ENCODE results near the gene CPNE7. TPM values are rescaled to one million over a fixed set of nuclear protein-coding genes. Genes with fewer than 3 reads are reported as not detected.
A peak's percentile ranks its signal among the peaks of the same experiment; 100 is the strongest.

Gene CPNE7
- total RNA-seq, 1 donor from 2014 or later = 21.1 TPM

DNA sequence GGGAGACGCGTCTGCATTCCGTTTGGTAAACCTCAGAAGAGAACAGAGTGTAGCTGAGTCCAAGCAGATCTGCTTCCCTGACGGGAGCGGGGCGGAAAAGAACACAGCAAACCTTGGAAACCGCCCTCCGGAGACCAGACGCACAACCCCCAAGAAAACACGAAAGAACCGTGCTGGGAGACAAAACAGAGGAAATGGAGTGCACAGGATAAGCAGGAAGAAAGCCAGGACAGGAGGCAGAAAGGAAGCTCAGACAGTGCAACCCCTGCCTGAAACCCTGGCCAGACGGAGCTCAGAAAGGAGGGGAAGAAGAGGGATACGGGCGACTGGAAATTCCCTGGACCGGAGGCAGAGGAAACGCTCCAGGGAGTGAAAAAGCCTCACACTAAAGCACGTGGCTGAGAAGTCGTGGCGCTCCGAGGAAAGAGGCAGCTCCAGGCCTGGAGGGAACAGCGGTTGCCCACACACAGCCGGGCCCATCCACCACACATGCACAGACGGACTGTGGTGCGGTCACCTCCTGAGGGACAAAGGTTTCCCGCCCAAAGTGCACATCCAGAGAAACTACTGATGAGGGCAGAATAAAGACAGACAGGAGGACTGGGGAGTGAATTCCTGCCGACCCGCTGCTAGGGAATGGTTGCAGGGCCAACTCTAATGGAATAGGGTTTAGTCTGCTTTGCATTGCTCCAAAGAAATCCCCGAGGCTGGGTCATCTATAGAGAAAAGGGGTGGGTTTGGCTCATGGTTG is 48.1 kb downstream of the CPNE7 start:
- H3K27ac ChIP-seq = no peak overlapping the region
- peaks cover 18% of the 10 kb centered on the region for H3K4me1 ChIP-seq
- TF ChIP-seq EZH2 (IDR thresholded peaks at IDR 0.05) = no peak
- Mint-ChIP-seq H3K9me3 (no peaks in the 10 kb centered on the region), H3K27ac (peak overlapping the region; percentile 82), H3K4me3 (peak overlapping the region; percentile 22), H3K4me1 (peaks cover 39% of the 10 kb centered on the region), H3K27me3 (ENCODE audit: insufficient read depth, low read depth) (peaks cover 8% of the 10 kb centered on the region), H3K36me3 (no peaks in the 10 kb centered on the region)
- no peak overlapping the region for H3K4me2 ChIP-seq
- peaks cover 12% of the 10 kb centered on the region for H3K27me3 ChIP-seq
- H4K20me1 ChIP-seq (ENCODE audit: low read depth) = no peaks in the 10 kb centered on the region
- H3K36me3 ChIP-seq = no peaks in the 10 kb centered on the region
- H3K9me3 ChIP-seq (ENCODE audit: low read depth) = no peaks in the 10 kb centered on the region
- H3K79me2 ChIP-seq (ENCODE audit: low read depth) = no peaks in the 10 kb centered on the region
- no peak overlapping the region for H3K9ac ChIP-seq
- H3F3A ChIP-seq (ENCODE audit: low read depth) = peaks cover 21% of the 10 kb centered on the region
- no peak for DNase-seq (ENCODE audit: low spot score)
- no peak overlapping the region for H3K4me3 ChIP-seq
- H2AFZ ChIP-seq (replicated peaks) = peak overlapping the region; percentile 70

DNA sequence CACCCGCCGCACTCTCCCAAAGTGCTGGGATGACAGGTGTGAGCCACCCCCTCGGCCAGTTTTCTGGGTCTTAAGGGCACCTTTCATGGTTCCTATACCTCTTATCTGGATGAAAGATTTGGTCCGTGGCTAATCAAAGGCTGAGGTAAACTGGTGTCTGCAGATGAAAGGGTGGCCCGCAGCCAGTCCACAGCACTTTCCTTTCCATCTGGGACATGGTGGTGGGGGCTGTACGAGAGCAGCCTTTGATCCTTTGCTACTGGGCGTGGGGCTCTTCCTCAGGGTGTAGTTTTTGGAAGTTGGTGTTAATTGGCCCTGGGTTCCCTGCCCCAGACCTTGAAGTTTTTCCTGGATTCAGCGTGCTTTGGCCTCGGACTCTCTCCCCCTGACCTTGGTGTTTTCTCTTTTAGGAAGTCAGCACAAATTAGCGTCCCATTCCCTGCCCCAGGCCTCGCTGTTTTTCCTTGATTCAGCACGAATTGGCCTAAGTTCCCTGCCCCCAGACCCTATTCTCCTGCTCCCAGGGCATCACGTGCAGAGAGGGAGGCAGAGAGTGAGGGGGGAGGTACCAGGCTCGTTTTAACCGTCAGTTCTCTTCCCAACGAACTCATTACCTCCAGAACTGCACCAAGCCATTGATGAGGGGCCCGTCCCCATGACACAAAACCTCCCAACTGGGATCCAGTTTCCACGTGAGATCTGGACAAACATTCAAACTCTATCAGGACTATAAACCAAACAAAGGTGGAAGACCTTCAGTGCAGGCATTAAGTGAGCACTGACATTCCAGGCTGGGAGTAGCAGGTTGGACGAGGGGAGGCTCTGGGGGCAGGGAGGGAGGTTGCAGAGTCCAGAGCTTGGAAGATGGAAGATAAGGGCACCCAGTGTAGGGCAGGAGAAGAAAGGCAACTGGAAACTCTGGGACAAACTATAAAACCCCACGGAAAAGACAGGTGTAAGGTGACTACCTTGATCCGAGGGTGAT is 49.5 kb downstream of the CPNE7 start:
- H3K27me3 Mint-ChIP-seq (ENCODE audit: insufficient read depth, low read depth) = peaks cover 6% of the 10 kb centered on the region
- no peak for DNase-seq (ENCODE audit: low spot score)
- peaks cover 36% of the 10 kb centered on the region for H3K4me1 Mint-ChIP-seq
- peaks cover 18% of the 10 kb centered on the region for H3F3A ChIP-seq (ENCODE audit: low read depth)
- no peaks in the 10 kb centered on the region for H3K9me3 ChIP-seq (ENCODE audit: low read depth)
- H3K4me2 ChIP-seq = peak overlapping the region; percentile 11
- no peak overlapping the region for H3K27ac ChIP-seq
- H3K9me3 Mint-ChIP-seq = no peaks in the 10 kb centered on the region
- H3K36me3 ChIP-seq = no peaks in the 10 kb centered on the region
- H2AFZ ChIP-seq (replicated peaks) = peak overlapping the region; percentile 77
- H3K79me2 ChIP-seq (ENCODE audit: low read depth) = no peaks in the 10 kb centered on the region
- H3K4me3 Mint-ChIP-seq = no peak overlapping the region
- TF ChIP-seq, protein P1, sequence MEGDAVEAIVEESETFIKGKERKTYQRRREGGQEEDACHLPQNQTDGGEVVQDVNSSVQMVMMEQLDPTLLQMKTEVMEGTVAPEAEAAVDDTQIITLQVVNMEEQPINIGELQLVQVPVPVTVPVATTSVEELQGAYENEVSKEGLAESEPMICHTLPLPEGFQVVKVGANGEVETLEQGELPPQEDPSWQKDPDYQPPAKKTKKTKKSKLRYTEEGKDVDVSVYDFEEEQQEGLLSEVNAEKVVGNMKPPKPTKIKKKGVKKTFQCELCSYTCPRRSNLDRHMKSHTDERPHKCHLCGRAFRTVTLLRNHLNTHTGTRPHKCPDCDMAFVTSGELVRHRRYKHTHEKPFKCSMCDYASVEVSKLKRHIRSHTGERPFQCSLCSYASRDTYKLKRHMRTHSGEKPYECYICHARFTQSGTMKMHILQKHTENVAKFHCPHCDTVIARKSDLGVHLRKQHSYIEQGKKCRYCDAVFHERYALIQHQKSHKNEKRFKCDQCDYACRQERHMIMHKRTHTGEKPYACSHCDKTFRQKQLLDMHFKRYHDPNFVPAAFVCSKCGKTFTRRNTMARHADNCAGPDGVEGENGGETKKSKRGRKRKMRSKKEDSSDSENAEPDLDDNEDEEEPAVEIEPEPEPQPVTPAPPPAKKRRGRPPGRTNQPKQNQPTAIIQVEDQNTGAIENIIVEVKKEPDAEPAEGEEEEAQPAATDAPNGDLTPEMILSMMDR (IDR thresholded peaks at IDR 0.05) = no peak
- no peak for TF ChIP-seq EZH2 (IDR thresholded peaks at IDR 0.05)
- TF ChIP-seq EZH2phosphoT487 (IDR thresholded peaks at IDR 0.05) = no peak
- H4K20me1 ChIP-seq (ENCODE audit: low read depth) = no peaks in the 10 kb centered on the region
- H3K27ac Mint-ChIP-seq = no peak overlapping the region
- H3K9ac ChIP-seq = no peak overlapping the region
- H3K27me3 ChIP-seq = peaks cover 12% of the 10 kb centered on the region
- H3K4me3 ChIP-seq = no peak overlapping the region
- H3K4me1 ChIP-seq = peaks cover 18% of the 10 kb centered on the region
- no peaks in the 10 kb centered on the region for H3K36me3 Mint-ChIP-seq

DNA sequence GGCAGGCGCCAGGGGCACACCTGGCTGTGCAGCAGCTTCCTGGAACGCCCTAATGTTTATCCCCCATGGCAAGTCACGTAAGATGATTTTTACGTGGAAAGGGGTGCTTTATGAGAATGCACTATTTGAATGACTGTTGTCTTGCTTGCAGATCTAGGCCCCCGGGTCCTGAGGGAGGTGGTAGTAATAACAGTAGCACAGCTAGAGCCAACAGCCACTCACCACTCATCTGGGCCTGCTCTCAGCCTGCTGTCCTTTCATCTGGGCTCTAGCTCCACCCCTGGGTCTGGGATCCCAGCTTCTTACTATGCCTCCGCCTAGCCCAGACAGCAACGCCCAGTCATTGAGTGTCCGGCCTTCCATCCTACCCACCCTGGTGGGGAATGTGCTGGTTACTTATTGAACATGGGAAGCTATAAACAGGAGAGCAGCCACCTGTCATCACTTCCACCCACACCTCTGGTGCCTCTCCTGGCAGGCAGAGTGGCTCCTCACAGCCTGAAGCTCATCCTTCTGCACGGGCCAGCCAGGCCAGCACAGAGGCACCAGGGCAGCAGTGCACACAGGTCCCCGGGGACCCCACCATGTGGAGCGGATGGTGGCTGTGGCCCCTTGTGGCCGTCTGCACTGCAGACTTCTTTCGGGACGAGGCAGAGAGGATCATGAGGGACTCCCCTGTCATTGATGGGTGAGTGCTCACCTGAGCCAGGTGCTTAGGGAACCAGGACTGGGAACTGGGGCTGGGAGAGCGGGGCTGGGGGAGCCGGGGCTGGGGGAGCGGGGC is 54.5 kb downstream of the CPNE7 start:
- Histone ChIP-seq H3K27ac (no peak overlapping the region), H3F3A (ENCODE audit: low read depth) (no peaks in the 10 kb centered on the region), H4K20me1 (ENCODE audit: low read depth) (no peaks in the 10 kb centered on the region), H3K4me1 (peaks cover 6% of the 10 kb centered on the region), H3K27me3 (peaks cover 18% of the 10 kb centered on the region), H3K9ac (no peak overlapping the region), H2AFZ (replicated peaks) (no peak overlapping the region), H3K36me3 (no peaks in the 10 kb centered on the region), H3K4me3 (no peak overlapping the region), H3K79me2 (ENCODE audit: low read depth) (no peaks in the 10 kb centered on the region), H3K4me2 (no peak overlapping the region), H3K9me3 (ENCODE audit: low read depth) (no peaks in the 10 kb centered on the region)
- Mint-ChIP-seq H3K4me3 (no peak overlapping the region), H3K9me3 (no peaks in the 10 kb centered on the region), H3K27ac (no peak overlapping the region), H3K4me1 (peaks cover 5% of the 10 kb centered on the region), H3K36me3 (no peaks in the 10 kb centered on the region), H3K27me3 (ENCODE audit: insufficient read depth, low read depth) (peaks cover 13% of the 10 kb centered on the region)
- no peak for TF ChIP-seq EZH2phosphoT487 (IDR thresholded peaks at IDR 0.05)
- no peak for TF ChIP-seq EZH2 (IDR thresholded peaks at IDR 0.05)
- DNase-seq (ENCODE audit: low spot score) = no peak
